ENCODE results near the gene PVALB.

Gene PVALB

GRCh38 chr22:36816636-36817524, at the start of gene PVALB:
Gene PVALB (minus strand): TSS chr22:36817035. CDS start chr22:36817005, 30 bp downstream.
- peak; percentile 15 for DNase-seq

- DNase-seq, result no peak
Measured at GRCh38 chr22:36865346-36865745, 48.5 kb upstream of the PVALB start.

GRCh38 chr22:36864454-36865215, 47.8 kb upstream of the PVALB start:
- no peak for DNase-seq

- no peak for DNase-seq
Measured at GRCh38 chr22:36863979-36864378, 47.1 kb upstream of the PVALB start.

GRCh38 chr22:36863281-36863680, 46.4 kb upstream of the PVALB start:
- no peak for DNase-seq

GRCh38 chr22:36862251-36863242, 45.7 kb upstream of the PVALB start:
- no peak for DNase-seq

- DNase-seq, result no peak
Measured at GRCh38 chr22:36860821-36861659, 44.2 kb upstream of the PVALB start, which contains the start of gene NCF4. Gene NCF4 (plus strand): TSS chr22:36861006. CDS start chr22:36861172, 166 bp downstream.

- no peak for DNase-seq
Measured at GRCh38 chr22:36860438-36860820, 43.6 kb upstream of the PVALB start.

GRCh38 chr22:36860017-36860416, 43.2 kb upstream of the PVALB start:
- no peak for DNase-seq

GRCh38 chr22:36858966-36859365, 42.1 kb upstream of the PVALB start:
- no peak for DNase-seq

- DNase-seq, result no peak
Measured at GRCh38 chr22:36858156-36858555, 41.3 kb upstream of the PVALB start.

GRCh38 chr22:36856792-36857135, 39.9 kb upstream of the PVALB start:
- DNase-seq, result no peak

GRCh38 chr22:36856121-36856791, 39.4 kb upstream of the PVALB start:
- DNase-seq, result peak; percentile 74

GRCh38 chr22:36855478-36855877, 38.6 kb upstream of the PVALB start:
- no peak for DNase-seq

- DNase-seq, result peak; percentile 48
Measured at GRCh38 chr22:36853407-36854099, 36.7 kb upstream of the PVALB start.

GRCh38 chr22:36852056-36852973, 35.5 kb upstream of the PVALB start:
- no peak for DNase-seq

- no peak for DNase-seq
Measured at GRCh38 chr22:36850682-36851081, 33.8 kb upstream of the PVALB start.

GRCh38 chr22:36850056-36850455, 33.2 kb upstream of the PVALB start:
- no peak for DNase-seq

GRCh38 chr22:36846949-36847348, 30.1 kb upstream of the PVALB start:
- DNase-seq, result no peak

Data from NCI-H2029 (cell line).